H1 (cell line): ENCODE data around the gene LRRFIP1. TPM values are rescaled to one million over a fixed set of nuclear protein-coding genes. Genes with fewer than 3 reads are reported as not detected.

Source experiments
- CTCF ChIA-PET: fragments of 300-600 bp; sonication (Branson Sonifier 250); formaldehyde crosslinking; loops from one replicate; lab custom pipeline; 2021; ENCODE audit not compliant: partially characterized antibody; lab: Charles Lee
- POLR2A ChIA-PET: fragments of 300-600 bp; sonication (Branson Sonifier 250); formaldehyde crosslinking; loops from one replicate; lab custom pipeline; 2021; ENCODE audit warnings: inconsistent platforms; ENCODE audit not compliant: partially characterized antibody; lab: Charles Lee
- DNase-seq, 2 experiments: peaks; one replicate each; pipeline versions ENCODE4 v3.0.0 to v3.0.0-alpha.2; 2010 to 2022; ENCODE audit warnings: low spot score in 2 of 2, low read depth in 1 of 2, mixed read lengths in 1 of 2
- FAIRE-seq: peaks from 2 replicates; lab custom pipeline; 2011; peaks lifted over from hg19 to GRCh38; lab: Jason Lieb, UNC
- H2AFZ ChIP-seq: 2 replicates; pipeline ENCODE4 v1.8.1; 2012; ENCODE audit warnings: low read length, inconsistent platforms
- H2AK5ac ChIP-seq: 2 replicates; pipeline ENCODE4 v1.6.1; 2013; ENCODE audit warnings: low read depth, low read length
- H2BK120ac ChIP-seq: replicated peaks from 2 replicates; pipeline ENCODE3; 2013; ENCODE audit warnings: low read depth, low read length, inconsistent platforms
- H2BK12ac ChIP-seq: 2 replicates; pipeline ENCODE4 v1.6.1; 2013; ENCODE audit warnings: low read depth, low read length
- H2BK15ac ChIP-seq: 2 replicates; pipeline ENCODE4 v1.6.1; 2013; ENCODE audit warnings: low read length
- H2BK20ac ChIP-seq: 2 replicates; pipeline ENCODE4 v1.6.1; 2013; ENCODE audit warnings: low read length
- H2BK5ac ChIP-seq: 2 replicates; pipeline ENCODE4 v1.6.1; 2013; ENCODE audit warnings: low read depth, low read length
- H3K14ac ChIP-seq: 2 replicates; pipeline ENCODE4 v1.6.1; 2013; ENCODE audit warnings: inconsistent platforms; ENCODE audit not compliant: insufficient read length
- H3K18ac ChIP-seq: 2 replicates; pipeline ENCODE4 v1.6.1; 2013; ENCODE audit warnings: low read length; ENCODE audit errors: extremely low read depth
- H3K23ac ChIP-seq: 2 replicates; pipeline ENCODE4 v1.6.1; 2013; ENCODE audit warnings: inconsistent platforms; ENCODE audit not compliant: insufficient read length
- H3K23me2 ChIP-seq: 2 replicates; pipeline ENCODE4 v1.6.1; 2013; ENCODE audit warnings: low read depth, low read length
- H3K27ac ChIP-seq: 2 replicates; pipeline ENCODE4 v1.6.1; 2011; ENCODE audit warnings: low read depth, low read length, inconsistent platforms
- H3K27me3 ChIP-seq, 4 experiments: replicated peaks in 1 of 4; 1 replicate in 1 of 4; 2 replicates in 3 of 4; pipeline versions ENCODE4 v1.6.1 to v1.8.1; 2011 to 2013; ENCODE audit warnings: low read length in 3 of 4, mild to moderate bottlenecking in 3 of 4, inconsistent platforms in 2 of 4, mixed read lengths in 2 of 4, moderate library complexity in 1 of 4; ENCODE audit not compliant: control insufficient read depth in 3 of 4, insufficient read depth in 3 of 4; ENCODE audit errors: extremely low read depth in 1 of 4
- H3K36me3 ChIP-seq, 4 experiments: 2 replicates each; pipeline versions ENCODE4 v1.6.1 to v1.8.1; 2011 to 2013; ENCODE audit warnings: mild to moderate bottlenecking in 4 of 4, low read length in 3 of 4, moderate library complexity in 2 of 4, control low read depth in 1 of 4, inconsistent platforms in 1 of 4; ENCODE audit not compliant: insufficient read depth in 4 of 4, control insufficient read depth in 2 of 4
- H3K4ac ChIP-seq: replicated peaks from 2 replicates; pipeline ENCODE3; 2013; ENCODE audit warnings: low read length, low read depth, mixed read lengths, inconsistent platforms; ENCODE audit not compliant: insufficient read length
- H3K4me1 ChIP-seq, 4 experiments: replicated peaks in 1 of 4; 1 replicate in 1 of 4; 2 replicates in 3 of 4; pipeline versions ENCODE4 v1.6.1 to v1.8.1; 2011 to 2013; ENCODE audit warnings: low read length in 3 of 4, inconsistent platforms in 2 of 4, mixed read lengths in 1 of 4; ENCODE audit not compliant: insufficient read depth in 4 of 4, control insufficient read depth in 3 of 4
- H3K4me2 ChIP-seq, 2 experiments: 2 replicates each; pipeline versions ENCODE4 v1.6.1 to v1.8.1; 2011 to 2013; ENCODE audit warnings: low read depth in 2 of 2, low read length in 2 of 2, control low read depth in 1 of 2, inconsistent platforms in 1 of 2, mild to moderate bottlenecking in 1 of 2; ENCODE audit not compliant: insufficient read depth in 1 of 2
- H3K4me3 ChIP-seq, 4 experiments: fragments of 200-600, 300-600 bp in 1 of 4; sonication (generic), shearing (Covaris generic), sonication (Bioruptor Twin) in 1 of 4; 2 replicates each; pipeline versions ENCODE4 v1.5.1 to v1.8.1; 2011 to 2016; ENCODE audit warnings: low read length in 4 of 4, low read depth in 3 of 4, control low read depth in 2 of 4, inconsistent platforms in 2 of 4, mild to moderate bottlenecking in 2 of 4, mixed read lengths in 1 of 4, moderate library complexity in 1 of 4; ENCODE audit not compliant: insufficient read depth in 2 of 4; ENCODE audit errors: extremely low read depth in 1 of 4
- H3K56ac ChIP-seq: replicated peaks from 2 replicates; pipeline ENCODE3; 2013; ENCODE audit warnings: low read depth, mild to moderate bottlenecking, mixed read lengths, low read length, inconsistent platforms; ENCODE audit not compliant: insufficient read length
- H3K79me1 ChIP-seq: 2 replicates; pipeline ENCODE4 v1.6.1; 2013; ENCODE audit warnings: low read depth, low read length, control low read depth
- H3K79me2 ChIP-seq, 2 experiments: 2 replicates each; pipeline versions ENCODE4 v1.6.1 to v1.8.1; 2012 to 2013; ENCODE audit warnings: low read length in 2 of 2, mild to moderate bottlenecking in 2 of 2, inconsistent platforms in 1 of 2; ENCODE audit not compliant: insufficient read depth in 2 of 2, control insufficient read depth in 1 of 2
- H3K9ac ChIP-seq, 4 experiments: replicated peaks in 1 of 4; 1 replicate in 1 of 4; 2 replicates in 3 of 4; pipeline versions ENCODE4 v1.6.1 to v1.8.1; 2011 to 2013; ENCODE audit warnings: low read depth in 3 of 4, low read length in 3 of 4, control low read depth in 2 of 4, mild to moderate bottlenecking in 2 of 4, moderate library complexity in 2 of 4, inconsistent platforms in 1 of 4; ENCODE audit errors: extremely low read depth in 1 of 4
- H3K9me3 ChIP-seq, 2 experiments: 2 replicates each; pipeline versions ENCODE4 v1.6.1 to v1.8.1; 2012 to 2013; ENCODE audit warnings: mild to moderate bottlenecking in 2 of 2, moderate library complexity in 2 of 2, control low read depth in 1 of 2, inconsistent platforms in 1 of 2, low read depth in 1 of 2, low read length in 1 of 2, mixed read lengths in 1 of 2; ENCODE audit not compliant: insufficient read depth in 2 of 2
- H4K20me1 ChIP-seq, 2 experiments: replicated peaks in 1 of 2; 2 replicates each; pipeline versions ENCODE3 to v1.8.1; 2011 to 2013; ENCODE audit warnings: inconsistent platforms in 2 of 2, low read length in 2 of 2, mild to moderate bottlenecking in 1 of 2; ENCODE audit not compliant: insufficient read depth in 2 of 2, control insufficient read depth in 1 of 2
- H4K5ac ChIP-seq: 2 replicates; pipeline ENCODE4 v1.6.1; 2013; ENCODE audit warnings: low read length, low read depth, mixed read lengths, inconsistent platforms; ENCODE audit not compliant: insufficient read length
- H4K8ac ChIP-seq: 2 replicates; pipeline ENCODE4 v1.8.0; 2013; ENCODE audit warnings: mild to moderate bottlenecking, moderate library complexity, low read length, inconsistent platforms; ENCODE audit not compliant: insufficient read depth; ENCODE audit errors: extremely low read depth
- H4K91ac ChIP-seq: replicated peaks from 2 replicates; pipeline ENCODE3; 2013; ENCODE audit warnings: low read length, mixed read lengths, inconsistent platforms; ENCODE audit not compliant: insufficient read length
- RXRA ChIP-seq: IDR thresholded peaks from 2 replicates; pipeline ENCODE4 v1.6.1; 2011; ENCODE audit warnings: low read depth, mild to moderate bottlenecking, low read length, moderate library complexity; ENCODE audit not compliant: insufficient read depth
- WGBS, 2 experiments: shearing (Covaris generic) in 1 of 2; methylation state at CpG; one replicate each; pipeline versions ENCODE4 v1.1.6 to v1.1.7; 2013 to 2015; ENCODE audit warnings: low lambda C conversion rate in 2 of 2, mixed read lengths in 2 of 2, inconsistent platforms in 1 of 2, low coverage in 1 of 2, missing lambda C conversion rate in 1 of 2; ENCODE audit not compliant: insufficient replicate concordance in 2 of 2, insufficient coverage in 1 of 2, insufficient read length in 1 of 2; ENCODE audit errors: extremely low coverage in 1 of 2, missing lambda C conversion rate in 1 of 2; 5-methylcytosine and 5-hydroxymethylcytosine counted together
- polyA plus RNA-seq, 7 experiments: library from polyadenylated mRNA; depleted of rRNA in 3 of 7; stranded (reverse) in 5 of 7; unstranded in 2 of 7; fragments of >200 nt in 5 of 7; fragments of 200-250 nt in 2 of 7; gene quantifications; 1 replicate in 5 of 7; 2 replicates in 1 of 7; 4 replicates in 1 of 7; pipeline versions ENCODE4 v1.2.1 to v1.2.3, GENCODE V29; 2011 to 2013; ENCODE audit warnings: missing spikeins in 2 of 7, mixed read lengths in 2 of 7
- total RNA-seq: library from RNA; stranded (reverse); fragmentation: NEBNext Ultra II Directional; extraction: Animal tissue kit (Norgen Biotek cat#: 25700); gene quantifications from 2 replicates; pipeline ENCODE4 v1.2.1, GENCODE V29; 2021

LRRFIP1 gene
- total and polyA plus RNA-seq, 2 of the 8 experiments (the other 6 are each of a cell fraction or from before 2014, with no cell fraction given): 12.1 to 75.8 TPM

DNA sequence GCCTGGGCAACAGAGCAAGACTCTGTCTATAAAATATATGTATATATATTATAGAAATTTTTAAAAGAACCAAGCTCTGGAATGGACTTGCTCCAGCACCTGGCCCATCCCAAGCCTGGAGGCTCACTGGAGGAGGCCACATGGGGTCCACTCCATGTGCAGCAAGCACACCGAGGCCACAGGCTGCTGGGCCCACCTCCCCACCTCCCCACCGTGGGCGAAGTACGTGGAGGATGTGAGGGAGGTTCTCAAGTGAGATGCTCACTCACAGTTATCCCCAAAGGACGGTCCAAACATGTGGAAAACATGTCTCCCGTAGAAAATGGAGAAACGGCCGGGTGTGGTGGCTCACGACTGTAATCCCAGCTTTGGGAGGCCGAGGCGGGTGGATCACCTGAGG lies 23.0 kb upstream of the LRRFIP1 start:
- no peak overlapping the region; the same call in 1 of the 2 replicates for H4K8ac ChIP-seq
- FAIRE-seq (no peak), DNase-seq (no peak)
- no peaks in the 10 kb centered on the region for H3K27me3 ChIP-seq
- H3K36me3 ChIP-seq: no peaks in the 10 kb centered on the region
- peak overlapping the region; percentile 80 for H4K91ac ChIP-seq
- WGBS, 2 experiments: 98% methylated on average over 11 of the region's 11 CpGs; no CpG with 5 or more reads in 1 of the 2 experiments
- no peaks in the 10 kb centered on the region for H3K79me2 ChIP-seq
- no peak overlapping the region for H3K14ac ChIP-seq
- H2AFZ ChIP-seq: no peak overlapping the region
- H2BK15ac ChIP-seq: peak overlapping the region; percentile 72; the same call in 1 of the 2 replicates
- no peak overlapping the region; the same call in 1 of the 2 replicates for H2BK20ac ChIP-seq
- TF ChIP-seq RXRA: no peak
- no peak overlapping the region for H3K4me3 ChIP-seq
- H3K23ac ChIP-seq: no peak overlapping the region
- no peak overlapping the region for H3K9ac ChIP-seq
- H2AK5ac ChIP-seq: no peak overlapping the region
- H3K4me1 ChIP-seq: peaks cover 0 to 14% (median 5%) of the 10 kb centered on the region in 4 experiments; a peak in 4 of 7 replicates
- no peak overlapping the region for H3K27ac ChIP-seq
- H2BK5ac ChIP-seq: no peak overlapping the region
- no peak overlapping the region for H2BK120ac ChIP-seq
- peak overlapping the region; percentile 89; the same call in 1 of the 2 replicates for H2BK12ac ChIP-seq
- no peaks in the 10 kb centered on the region for H3K23me2 ChIP-seq
- no peak overlapping the region for H3K18ac ChIP-seq
- no peaks in the 10 kb centered on the region for H3K79me1 ChIP-seq
- H4K5ac ChIP-seq: no peak overlapping the region
- peak overlapping the region; percentile 88 for H3K4ac ChIP-seq
- ChIA-PET CTCF (interaction anchor here (0.6 to 8.8 kb wide), 12 partner anchors 10 to 141 kb away, joined by 3 to 63 read pairs (median 5); partner anchors contain the start of gene RAB17), POLR2A (interaction anchor here (0.7 to 2.5 kb wide), 7 partner anchors 11 to 506 kb away, joined by 3 to 17 read pairs (median 7); partner anchors contain the start of genes LRRFIP1 and RAB17)
- H3K56ac ChIP-seq: no peak overlapping the region
- no peak overlapping the region for H3K4me2 ChIP-seq
- H4K20me1 ChIP-seq: no peaks in the 10 kb centered on the region
- H3K9me3 ChIP-seq: peaks cover 10 to 16% of the 10 kb centered on the region in 2 experiments; a peak in 3 of 4 replicates
